Measurements from ENCODE around the gene DNAH8.
A peak's percentile ranks its signal among the peaks of the same experiment; 100 is the strongest.

The DNAH8 gene

DNA sequence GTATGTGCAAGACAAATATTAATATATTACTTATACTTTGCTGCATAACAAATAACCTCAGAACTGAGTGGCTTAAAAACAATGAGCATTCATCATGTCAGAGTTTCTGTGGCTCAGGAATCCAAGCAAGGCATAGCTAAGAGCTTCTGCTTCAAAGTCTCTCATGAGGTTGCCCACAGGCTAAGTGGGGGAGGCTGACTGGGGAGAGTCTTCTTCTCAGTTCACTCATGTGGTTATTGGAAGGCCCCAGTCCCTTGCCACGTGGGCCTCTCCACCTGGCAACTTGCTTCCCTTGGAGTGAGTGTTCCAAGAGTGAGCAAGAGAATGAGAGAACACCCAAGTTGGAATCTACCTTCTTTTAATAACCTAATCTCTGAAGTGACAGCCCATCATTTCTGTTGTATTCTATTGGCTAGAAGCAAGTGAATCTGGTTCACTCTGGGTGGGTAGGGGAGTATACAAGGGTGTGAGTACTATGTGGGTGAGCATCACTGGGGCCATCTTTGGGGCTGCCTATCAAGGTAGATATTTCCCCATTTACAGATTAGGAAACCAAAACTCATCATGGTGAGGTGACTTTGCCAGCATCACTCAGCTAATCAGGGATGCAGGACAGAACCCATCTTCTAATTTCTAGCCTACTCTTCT lies 36.0 kb downstream of the DNAH8 start:
- Mint-ChIP-seq H3K27ac (no peak overlapping the region), H3K36me3 (no peaks in the 10 kb centered on the region), H3K4me3 (no peak overlapping the region), H3K4me1 (no peaks in the 10 kb centered on the region), H3K9me3 (no peaks in the 10 kb centered on the region), H3K27me3 (peaks cover 5% of the 10 kb centered on the region)
- CTCF ChIA-PET: no interaction called here
- no peak for DNase-seq

GRCh38 chr6:38753707-38754106 lies 38.6 kb downstream of the DNAH8 start:
- Mint-ChIP-seq H3K9me3 (no peaks in the 10 kb centered on the region), H3K4me1 (no peaks in the 10 kb centered on the region), H3K27ac (no peak overlapping the region), H3K4me3 (no peak overlapping the region), H3K36me3 (no peaks in the 10 kb centered on the region), H3K27me3 (no peaks in the 10 kb centered on the region)
- CTCF ChIA-PET: interaction anchor here (1.2 kb wide), 1 partner anchor 20 kb away, joined by 4 read pairs; no protein-coding TSS in a partner anchor
- no peak for DNase-seq

DNA sequence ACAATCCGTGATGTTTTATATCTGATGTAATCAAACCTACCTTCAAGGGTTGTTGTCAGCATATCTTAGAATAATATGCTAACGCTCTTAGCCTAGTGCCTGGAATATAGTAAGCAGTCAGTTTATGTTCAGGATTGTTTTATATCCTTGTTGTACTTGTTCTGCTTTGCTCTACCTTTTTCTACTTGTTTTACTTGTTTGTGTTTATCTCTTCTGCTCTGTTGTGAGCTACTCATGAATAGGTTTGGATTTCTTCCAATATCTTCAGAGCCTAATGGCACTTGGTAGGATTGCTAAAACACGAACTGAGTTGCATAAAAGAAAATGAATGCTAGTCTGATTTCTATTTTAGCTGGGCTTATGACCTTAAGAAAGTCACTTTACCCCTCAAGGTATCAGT lies 40.1 kb downstream of the DNAH8 start:
- no peak overlapping the region for H3K27ac Mint-ChIP-seq
- CTCF ChIA-PET: no interaction called here

GRCh38 chr6:38755874-38756273 lies 40.8 kb downstream of the DNAH8 start:
- Mint-ChIP-seq H3K36me3 (no peaks in the 10 kb centered on the region), H3K27me3 (no peaks in the 10 kb centered on the region), H3K4me1 (no peaks in the 10 kb centered on the region), H3K27ac (no peak overlapping the region), H3K4me3 (no peak overlapping the region), H3K9me3 (no peaks in the 10 kb centered on the region)
- DNase-seq: no peak
- CTCF ChIA-PET: no interaction called here

More for the DNA sequence above, 40.1 kb downstream of the DNAH8 start:
- Mint-ChIP-seq H3K4me3 (no peak overlapping the region), H3K27me3 (no peaks in the 10 kb centered on the region), H3K9me3 (no peaks in the 10 kb centered on the region), H3K36me3 (no peaks in the 10 kb centered on the region), H3K4me1 (no peaks in the 10 kb centered on the region)
- DNase-seq: no peak

GRCh38 chr6:38760097-38760496 lies 45.0 kb downstream of the DNAH8 start:
- Mint-ChIP-seq H3K4me1 (no peaks in the 10 kb centered on the region), H3K36me3 (no peaks in the 10 kb centered on the region), H3K9me3 (no peaks in the 10 kb centered on the region), H3K27me3 (peaks cover 19% of the 10 kb centered on the region), H3K27ac (no peak overlapping the region), H3K4me3 (no peak overlapping the region)
- CTCF ChIA-PET: interaction anchor here (0.9 kb wide), 1 partner anchor 136 kb away, joined by 5 read pairs; no protein-coding TSS in a partner anchor
- DNase-seq: no peak

DNA sequence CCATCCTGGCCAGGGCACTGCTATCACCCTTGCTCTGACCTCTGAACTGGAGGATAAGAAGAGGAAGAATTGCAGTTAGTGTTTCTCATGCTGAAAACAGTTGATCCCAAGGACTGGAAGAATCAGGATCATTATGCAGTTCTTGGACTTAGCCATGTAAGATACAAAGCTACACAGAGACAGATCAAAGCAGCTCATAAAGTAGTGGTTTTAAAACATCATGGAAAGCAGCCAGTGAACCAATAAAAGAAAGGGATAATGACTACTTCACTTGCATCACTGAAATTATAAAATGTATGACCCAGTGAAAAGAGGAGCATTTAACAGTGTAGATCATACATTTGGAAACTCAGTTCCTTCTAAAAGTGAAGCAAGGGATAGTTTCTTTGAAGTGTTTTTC lies 47.7 kb downstream of the DNAH8 start:
- no peak overlapping the region for H3K27ac Mint-ChIP-seq
- no peaks in the 10 kb centered on the region for H3K36me3 Mint-ChIP-seq
- H3K27me3 Mint-ChIP-seq: peaks cover 19% of the 10 kb centered on the region
- DNase-seq: no peak
- H3K4me1 Mint-ChIP-seq: no peaks in the 10 kb centered on the region
- H3K4me3 Mint-ChIP-seq: no peak overlapping the region
- CTCF ChIA-PET: interaction anchor here (0.6 to 1.3 kb wide), 2 partner anchors 10 to 23 kb away, joined by 3 to 4 read pairs; no protein-coding TSS in a partner anchor
- H3K9me3 Mint-ChIP-seq: no peaks in the 10 kb centered on the region

- H3K27ac Mint-ChIP-seq: no peak overlapping the region
- H3K36me3 Mint-ChIP-seq: no peaks in the 10 kb centered on the region
- no peak for DNase-seq
Measured at GRCh38 chr6:38767560-38767959, 52.4 kb downstream of the DNAH8 start.

DNA sequence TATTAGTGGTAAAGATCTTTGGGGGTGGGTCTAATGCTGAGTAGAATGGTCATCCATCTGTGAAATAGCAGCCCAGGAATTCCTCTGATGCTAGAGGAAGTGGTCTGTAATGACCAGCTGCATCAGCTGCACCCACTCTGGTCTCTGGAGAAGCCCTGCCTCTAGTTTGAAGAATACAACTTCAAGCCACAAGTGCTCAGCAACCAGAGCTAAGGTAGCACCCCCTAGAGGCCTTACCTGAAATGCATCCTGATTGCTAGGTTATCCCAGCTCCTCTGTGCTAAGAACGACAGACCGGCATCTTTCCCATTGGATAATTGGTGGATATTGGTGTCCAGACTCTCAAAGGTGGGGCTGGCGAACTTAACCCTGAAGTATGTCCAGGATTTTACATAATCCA lies 58.2 kb downstream of the DNAH8 start:
- H3K4me3 Mint-ChIP-seq: no peak overlapping the region
- no peaks in the 10 kb centered on the region for H3K9me3 Mint-ChIP-seq
- no peaks in the 10 kb centered on the region for H3K4me1 Mint-ChIP-seq
- peak; percentile 41 for DNase-seq
- CTCF ChIA-PET: interaction anchor here (0.6 to 1.9 kb wide), 6 partner anchors 10 to 151 kb away, joined by 3 to 11 read pairs (median 4); no protein-coding TSS in a partner anchor
- H3K27ac Mint-ChIP-seq: no peak overlapping the region
- peaks cover 9% of the 10 kb centered on the region for H3K27me3 Mint-ChIP-seq
- H3K36me3 Mint-ChIP-seq: no peaks in the 10 kb centered on the region

More at GRCh38 chr6:38767560-38767959, 52.4 kb downstream of the DNAH8 start:
- H3K27me3 Mint-ChIP-seq: peaks cover 15% of the 10 kb centered on the region
- no peaks in the 10 kb centered on the region for H3K4me1 Mint-ChIP-seq
- CTCF ChIA-PET: no interaction called here
- no peak overlapping the region for H3K4me3 Mint-ChIP-seq
- no peaks in the 10 kb centered on the region for H3K9me3 Mint-ChIP-seq

DNA sequence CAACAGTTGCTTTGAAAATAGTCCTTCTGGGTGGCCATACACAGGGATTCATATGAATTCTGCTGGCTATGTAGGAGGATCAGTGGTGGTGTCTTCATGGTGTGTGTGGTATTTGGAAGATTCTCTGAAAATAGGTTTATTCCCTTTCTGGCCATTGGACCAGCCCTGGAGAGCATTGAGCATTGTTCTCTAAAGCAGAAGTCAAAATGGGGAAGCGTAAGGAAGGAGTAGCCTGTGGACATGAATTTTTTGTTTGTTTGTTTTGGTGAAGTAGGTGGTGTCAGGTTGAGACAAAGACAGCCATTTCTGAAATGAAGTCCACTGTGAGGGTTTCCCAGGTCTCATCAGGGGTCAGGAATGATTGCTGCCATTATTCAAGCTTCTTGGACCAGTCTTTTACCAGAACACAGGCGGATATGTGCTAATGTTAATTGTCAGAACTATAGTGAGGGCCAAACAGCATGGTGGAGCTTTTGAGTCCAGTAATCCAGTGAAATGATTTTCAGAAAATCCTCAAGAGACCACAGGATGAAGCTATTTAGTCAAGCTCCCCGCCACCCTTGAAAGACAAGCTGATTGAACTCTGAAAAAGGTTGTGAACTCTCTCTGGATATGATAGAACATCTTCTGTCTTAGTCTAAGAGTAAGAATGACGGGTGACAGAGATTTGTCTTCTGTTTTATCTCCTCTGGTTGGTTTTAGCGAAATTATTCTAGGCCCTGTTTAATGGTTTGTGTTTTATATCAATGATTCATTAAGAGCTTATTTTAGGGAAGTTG lies 60.0 kb downstream of the DNAH8 start:
- no peaks in the 10 kb centered on the region for H3K36me3 Mint-ChIP-seq
- no peak overlapping the region for H3K4me3 Mint-ChIP-seq
- no peak overlapping the region for H3K27ac Mint-ChIP-seq
- CTCF ChIA-PET: no interaction called here
- no peaks in the 10 kb centered on the region for H3K9me3 Mint-ChIP-seq
- peaks cover 14% of the 10 kb centered on the region for H3K27me3 Mint-ChIP-seq
- no peaks in the 10 kb centered on the region for H3K4me1 Mint-ChIP-seq
- DNase-seq: no peak

- Mint-ChIP-seq H3K36me3 (no peaks in the 10 kb centered on the region), H3K27me3 (peaks cover 14% of the 10 kb centered on the region), H3K27ac (no peak overlapping the region), H3K4me1 (no peaks in the 10 kb centered on the region), H3K9me3 (no peaks in the 10 kb centered on the region), H3K4me3 (no peak overlapping the region)
- no peak for DNase-seq
- CTCF ChIA-PET: no interaction called here
Measured at GRCh38 chr6:38775870-38776269, 60.8 kb downstream of the DNAH8 start.

- no peaks in the 10 kb centered on the region for H3K36me3 Mint-ChIP-seq
- H3K9me3 Mint-ChIP-seq: no peaks in the 10 kb centered on the region
- H3K27me3 Mint-ChIP-seq: peaks cover 14% of the 10 kb centered on the region
- DNase-seq: no peak
- CTCF ChIA-PET: no interaction called here
- H3K4me1 Mint-ChIP-seq: no peaks in the 10 kb centered on the region
- H3K4me3 Mint-ChIP-seq: no peak overlapping the region
- H3K27ac Mint-ChIP-seq: no peak overlapping the region
Measured at GRCh38 chr6:38776515-38776914, 61.4 kb downstream of the DNAH8 start.

DNA sequence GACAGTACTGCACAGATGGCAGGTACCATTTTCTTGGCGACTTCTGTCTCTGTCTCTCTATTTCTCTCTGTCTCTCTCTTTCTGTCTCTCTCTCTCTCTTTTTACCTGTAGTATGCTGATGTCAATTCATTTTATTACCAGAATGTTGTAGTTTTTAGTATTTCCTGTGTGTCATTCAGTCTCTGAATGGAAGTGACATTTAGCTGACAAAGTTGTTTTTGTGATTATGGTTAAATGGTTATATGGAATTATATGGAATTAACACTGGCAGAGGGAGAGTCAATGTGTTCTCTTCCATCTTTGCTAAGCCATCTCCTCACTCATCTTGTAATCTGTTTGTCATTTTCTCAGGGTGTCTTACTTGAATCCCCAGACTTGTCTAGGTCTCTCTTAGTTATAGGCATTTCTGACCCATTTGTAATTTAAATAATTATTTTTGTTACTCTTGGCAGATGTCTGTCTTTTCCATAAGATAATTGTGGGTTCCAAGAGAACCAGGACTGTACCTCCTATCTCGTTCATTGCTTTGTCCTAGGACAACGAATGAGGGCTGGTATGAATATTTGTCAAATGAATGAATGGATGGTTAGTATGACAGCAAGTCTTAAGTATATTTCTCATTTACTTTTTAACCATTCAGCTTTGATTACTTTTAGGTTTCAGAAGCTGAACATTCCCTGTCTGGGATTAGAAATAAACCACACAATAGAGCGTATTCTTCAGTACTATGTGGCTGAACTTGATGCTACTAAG lies 64.4 kb downstream of the DNAH8 start:
- no peaks in the 10 kb centered on the region for H3K4me1 Mint-ChIP-seq
- CTCF ChIA-PET: no interaction called here
- peaks cover 11% of the 10 kb centered on the region for H3K27me3 Mint-ChIP-seq
- DNase-seq: no peak
- no peak overlapping the region for H3K4me3 Mint-ChIP-seq
- H3K9me3 Mint-ChIP-seq: no peaks in the 10 kb centered on the region
- H3K36me3 Mint-ChIP-seq: no peaks in the 10 kb centered on the region
- no peak overlapping the region for H3K27ac Mint-ChIP-seq

DNA sequence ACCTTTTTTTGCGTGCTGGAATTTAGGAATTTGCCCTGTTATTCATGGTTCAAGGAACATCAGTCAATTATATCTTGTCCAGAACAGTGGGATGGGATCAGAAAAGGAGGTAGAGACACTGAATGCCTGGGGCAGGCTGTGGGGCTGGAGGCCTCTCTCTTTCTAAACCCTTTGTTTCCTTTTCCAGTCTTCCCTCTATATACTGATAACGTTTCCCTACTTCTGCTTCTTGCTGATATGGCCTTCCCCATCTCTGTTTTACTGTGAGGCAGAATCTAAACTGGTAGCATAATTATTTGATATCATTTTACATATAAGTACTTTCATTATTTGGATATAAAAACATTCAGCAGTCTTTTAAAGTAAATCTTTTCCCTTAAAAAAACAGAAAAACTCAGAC lies 67.5 kb downstream of the DNAH8 start:
- no peak overlapping the region for H3K4me3 Mint-ChIP-seq
- H3K27me3 Mint-ChIP-seq: peaks cover 8% of the 10 kb centered on the region
- H3K4me1 Mint-ChIP-seq: no peaks in the 10 kb centered on the region
- no peak for DNase-seq
- no peaks in the 10 kb centered on the region for H3K9me3 Mint-ChIP-seq
- CTCF ChIA-PET: no interaction called here
- no peaks in the 10 kb centered on the region for H3K36me3 Mint-ChIP-seq
- H3K27ac Mint-ChIP-seq: no peak overlapping the region

DNA sequence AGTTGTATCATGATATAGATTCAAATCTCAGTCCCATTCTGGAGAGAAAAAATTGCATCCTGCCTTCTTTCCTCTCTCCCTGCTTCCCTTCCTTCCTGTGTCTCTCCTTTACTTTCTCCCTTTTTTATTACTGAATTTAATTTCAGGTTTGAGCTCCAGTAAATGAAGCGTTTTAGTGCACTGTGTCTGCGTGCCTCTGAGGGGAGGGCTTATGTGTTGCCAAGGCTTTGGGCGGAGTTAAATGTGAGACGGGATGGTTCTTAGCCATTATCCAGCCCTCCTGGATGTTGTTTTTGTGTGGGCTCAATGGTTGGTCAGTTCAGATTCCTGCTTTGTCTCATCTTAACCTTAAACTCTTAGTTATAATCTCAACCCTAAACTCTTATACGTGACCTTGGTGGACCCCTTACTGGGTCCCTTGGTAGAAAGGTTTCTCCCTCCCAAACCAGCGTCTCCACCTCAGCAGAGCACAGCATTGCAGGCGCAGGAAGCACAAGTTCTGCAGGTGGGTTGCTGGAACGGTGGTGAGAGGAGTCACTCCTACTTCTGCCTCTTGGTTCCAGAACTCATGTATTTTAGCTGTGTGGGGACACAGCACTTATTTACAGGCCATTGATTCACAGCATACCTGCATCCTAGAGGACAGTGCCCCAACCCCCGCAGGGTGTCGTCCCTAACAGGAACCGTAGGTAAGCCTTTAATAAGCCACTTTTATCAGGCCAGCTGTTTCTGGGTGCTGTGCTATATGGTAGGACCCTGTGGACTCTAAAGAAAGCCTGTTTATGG lies 68.5 kb downstream of the DNAH8 start:
- Mint-ChIP-seq H3K27me3 (peaks cover 12% of the 10 kb centered on the region), H3K4me1 (no peaks in the 10 kb centered on the region), H3K27ac (no peak overlapping the region), H3K4me3 (no peak overlapping the region), H3K9me3 (no peaks in the 10 kb centered on the region), H3K36me3 (no peaks in the 10 kb centered on the region)
- DNase-seq: no peak
- CTCF ChIA-PET: interaction anchor here (2.4 kb wide), 1 partner anchor 10 kb away, joined by 11 read pairs; no protein-coding TSS in a partner anchor

Measured in activated naive CD4-positive, alpha-beta T cell treated with anti-CD3 and anti-CD28 coated beads, Interleukin-2, amount 10 ng/mL, durations not matched to agents 7 days and 5 days (primary cell).